ENCODE results near the gene SLC6A9. TPM values are rescaled to one million over a fixed set of nuclear protein-coding genes. Genes with fewer than 3 reads are reported as not detected.

The SLC6A9 gene
- polyA plus RNA-seq, 3 donors: not detected

- H3K79me2 ChIP-seq (ENCODE audit: insufficient read depth, low read length): no peaks in the 10 kb centered on the region
- peak overlapping the region; percentile 56 for H2AFZ ChIP-seq (ENCODE audit: insufficient read depth, low read depth, low read length, poor library complexity, severe bottlenecking)
- no peaks in the 10 kb centered on the region for H3K36me3 Mint-ChIP-seq
- intact Hi-C loops (cut with micrococcal nuclease): no loop called here
- H3K4me1 Mint-ChIP-seq: peaks cover 42% of the 10 kb centered on the region
- peaks cover 30 to 40% of the 10 kb centered on the region in 2 donors for H3K4me1 ChIP-seq (ENCODE audit: control insufficient read depth in 1 of 2, insufficient read depth in 2 of 2, low read length in 2 of 2)
- H3K27me3 ChIP-seq (ENCODE audit: control insufficient read depth in 2 of 2, insufficient read depth in 2 of 2, low read length in 2 of 2): no peaks in the 10 kb centered on the region
- no peaks in the 10 kb centered on the region for H3K9me3 ChIP-seq (replicated peaks in 1 of 2; ENCODE audit: control insufficient read depth in 1 of 2, insufficient read depth in 1 of 2, low read length in 2 of 2)
- no peaks in the 10 kb centered on the region for H3K9me3 Mint-ChIP-seq
- peak; percentile 23 to 37 (median 28) for DNase-seq
- peaks cover 0 to 6% (median 3%) of the 10 kb centered on the region in 3 donors for H3K27me3 Mint-ChIP-seq (ENCODE audit: low read depth in 3 of 3)
- H3K36me3 ChIP-seq (replicated peaks in 1 of 2; ENCODE audit: control insufficient read depth in 1 of 2, insufficient read depth in 2 of 2, low read length in 2 of 2): no peaks in the 10 kb centered on the region
- no peaks in the 10 kb centered on the region for H4K20me1 ChIP-seq (ENCODE audit: insufficient read depth, low read length)
- H3K4me3 Mint-ChIP-seq: peak overlapping the region; percentile 32 to 64
- peak overlapping the region; percentile 48 for H3K4me2 ChIP-seq (replicated peaks; ENCODE audit: extremely low read depth, low read length, poor library complexity, severe bottlenecking)
- WGBS (ENCODE audit: insufficient coverage): 0% methylated on average over 1 of the region's 2 CpGs
- no peak overlapping the region for H3K9ac ChIP-seq (ENCODE audit: insufficient read depth, low read length, poor library complexity, severe bottlenecking)
- H3K27ac ChIP-seq (ENCODE audit: low read depth in 1 of 2, low read length in 2 of 2): peak overlapping the region; percentile 11 to 26
- TF ChIP-seq CTCF (IDR thresholded peaks at IDR 0.05): no peak
- peak overlapping the region in 1 of 3 experiments; percentile 27 for H3K4me3 ChIP-seq (replicated peaks in 1 of 3; ENCODE audit: low read depth in 2 of 3, low read length in 3 of 3)
- peak overlapping the region; percentile 18 to 77 (median 54) for H3K27ac Mint-ChIP-seq
These were observed 37.2 kb upstream of the SLC6A9 start for GRCh38 chr1:44068442-44068921.

- no peak for TF ChIP-seq CTCF (IDR thresholded peaks at IDR 0.05)
- intact Hi-C loops (cut with micrococcal nuclease): no loop called here
- Histone ChIP-seq H3K4me2 (replicated peaks; ENCODE audit: extremely low read depth, low read length, poor library complexity, severe bottlenecking) (peak overlapping the region; percentile 48), H2AFZ (ENCODE audit: insufficient read depth, low read depth, low read length, poor library complexity, severe bottlenecking) (peak overlapping the region; percentile 56), H3K4me1 (ENCODE audit: control insufficient read depth in 1 of 2, insufficient read depth in 2 of 2, low read length in 2 of 2) (peaks cover 22 to 31% of the 10 kb centered on the region in 2 donors), H4K20me1 (ENCODE audit: insufficient read depth, low read length) (no peaks in the 10 kb centered on the region), H3K9ac (ENCODE audit: insufficient read depth, low read length, poor library complexity, severe bottlenecking) (no peak overlapping the region), H3K4me3 (replicated peaks in 1 of 3; ENCODE audit: low read depth in 2 of 3, low read length in 3 of 3) (peak overlapping the region in 1 of 3 experiments; percentile 27), H3K9me3 (replicated peaks in 1 of 2; ENCODE audit: control insufficient read depth in 1 of 2, insufficient read depth in 1 of 2, low read length in 2 of 2) (no peaks in the 10 kb centered on the region), H3K79me2 (ENCODE audit: insufficient read depth, low read length) (no peaks in the 10 kb centered on the region), H3K27me3 (ENCODE audit: control insufficient read depth in 2 of 2, insufficient read depth in 2 of 2, low read length in 2 of 2) (no peaks in the 10 kb centered on the region), H3K36me3 (replicated peaks in 1 of 2; ENCODE audit: control insufficient read depth in 1 of 2, insufficient read depth in 2 of 2, low read length in 2 of 2) (no peaks in the 10 kb centered on the region), H3K27ac (ENCODE audit: low read depth in 1 of 2, low read length in 2 of 2) (peak overlapping the region in 1 of 2 donors; percentile 26)
- H3K36me3 Mint-ChIP-seq: no peaks in the 10 kb centered on the region
- 30% methylated on average over 6 of the region's 6 CpGs for WGBS (ENCODE audit: insufficient coverage)
- peaks cover 33% of the 10 kb centered on the region for H3K4me1 Mint-ChIP-seq
- peaks cover 0 to 6% (median 3%) of the 10 kb centered on the region in 3 donors for H3K27me3 Mint-ChIP-seq (ENCODE audit: low read depth in 3 of 3)
- peak overlapping the region in 1 of 2 donors; percentile 49 for H3K4me3 Mint-ChIP-seq
- no peak for DNase-seq
- no peaks in the 10 kb centered on the region for H3K9me3 Mint-ChIP-seq
- peak overlapping the region in 2 of 7 donors; percentile 47 to 54 for H3K27ac Mint-ChIP-seq
These were observed 36.3 kb upstream of the SLC6A9 start for GRCh38 chr1:44067266-44068250.

Measured in CD14-positive monocyte (primary cell).